Mucosa of rectum (tissue), 2 donors: ENCODE measurements around the gene EDN3.

Experiments
- H3K27ac ChIP-seq, 2 donors: one replicate each; pipeline ENCODE4 v1.7.0; 2013; ENCODE audit warnings: inconsistent platforms in 2 of 2, low read depth in 2 of 2, low read length in 2 of 2
- H3K27me3 ChIP-seq, 2 donors: one replicate each; pipeline ENCODE4 v1.7.0; 2013; ENCODE audit warnings: low read length in 2 of 2; ENCODE audit not compliant: control insufficient read depth in 2 of 2, insufficient read depth in 2 of 2
- H3K36me3 ChIP-seq, 2 donors: one replicate each; pipeline ENCODE4 v1.7.0; 2013; ENCODE audit warnings: low read length in 2 of 2; ENCODE audit not compliant: control insufficient read depth in 2 of 2, insufficient read depth in 2 of 2
- H3K4me1 ChIP-seq, 2 donors: one replicate each; pipeline ENCODE4 v1.7.0; 2013; ENCODE audit warnings: low read length in 2 of 2, mild to moderate bottlenecking in 1 of 2; ENCODE audit not compliant: control insufficient read depth in 2 of 2, insufficient read depth in 2 of 2
- H3K4me3 ChIP-seq, 2 donors: one replicate each; pipeline ENCODE4 v1.7.0; 2013; ENCODE audit warnings: low read length in 2 of 2
- H3K9ac ChIP-seq, 2 donors: one replicate each; pipeline ENCODE4 v1.7.0; 2013; ENCODE audit warnings: low read length in 2 of 2, low read depth in 1 of 2, mild to moderate bottlenecking in 1 of 2
- H3K9me3 ChIP-seq, 2 donors: one replicate each; pipeline ENCODE4 v1.7.0; 2013; ENCODE audit warnings: low read length in 2 of 2; ENCODE audit not compliant: control insufficient read depth in 2 of 2
- donor health status: healthy.
- donor health status: Normal muscosa, but diverticular disease.

Gene EDN3

DNA sequence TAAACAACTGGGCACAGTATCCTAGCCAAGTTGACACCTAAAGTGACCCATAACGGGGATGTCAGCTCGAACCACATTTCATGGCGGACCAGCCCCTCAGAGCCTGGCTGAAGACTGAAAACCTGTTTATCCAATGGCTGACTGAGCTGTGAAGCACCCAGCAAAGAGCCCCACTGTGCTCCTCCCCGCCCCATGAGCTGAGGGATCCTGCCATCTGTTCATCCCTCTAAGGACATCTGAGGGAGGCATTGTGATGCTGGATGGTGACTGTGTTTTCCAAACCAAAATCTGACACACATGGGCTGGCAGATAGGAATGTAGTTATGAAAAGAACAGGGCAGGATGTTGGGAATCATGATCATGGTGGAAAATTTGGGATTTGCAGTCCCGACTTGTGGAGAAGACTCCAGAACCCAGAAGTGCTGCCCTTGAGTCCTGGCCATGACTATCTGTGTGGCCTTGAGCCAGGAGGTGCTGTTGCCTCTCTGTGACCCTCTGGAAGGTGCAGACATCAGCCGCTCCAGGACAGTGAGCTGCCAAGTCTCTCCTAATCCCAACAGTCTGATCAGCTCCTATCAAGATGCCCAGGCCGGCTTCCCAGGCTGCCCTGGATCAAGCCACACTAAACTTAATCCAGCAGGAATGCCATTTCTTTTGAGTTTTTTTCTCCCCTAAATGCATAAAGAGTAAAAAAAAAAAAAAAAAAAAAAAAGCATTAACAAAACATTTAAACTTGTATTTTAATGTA is 5.7 kb downstream of the EDN3 start:
- no peak overlapping the region for H3K4me3 ChIP-seq

DNA sequence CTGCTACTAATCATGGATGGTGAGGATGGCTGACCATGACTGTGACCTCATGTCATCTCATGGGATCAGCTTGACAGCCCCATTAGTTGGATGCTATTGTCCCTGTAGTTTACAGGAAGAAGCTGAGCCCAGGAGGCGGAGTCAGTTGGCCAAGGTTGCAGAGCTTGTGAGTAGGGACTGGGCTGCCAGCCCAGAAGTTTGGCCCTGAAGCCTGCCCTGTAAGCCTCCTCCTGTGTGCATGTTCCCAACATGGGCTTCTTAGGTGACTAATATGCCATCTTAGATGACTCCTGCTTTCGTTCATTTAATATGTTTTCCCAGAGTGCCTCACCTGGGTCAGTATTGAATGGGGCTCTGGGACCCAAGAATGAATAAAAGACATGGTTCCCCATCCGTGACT is 6.9 kb downstream of the EDN3 start:
- Histone ChIP-seq H3K9me3 (no peaks in the 10 kb centered on the region), H3K36me3 (peaks cover 3 to 7% of the 10 kb centered on the region in 2 donors), H3K27ac (peak overlapping the region in 1 of 2 donors; percentile 34), H3K4me1 (peaks cover 22 to 24% of the 10 kb centered on the region in 2 donors), H3K27me3 (peaks cover 0 to 2% of the 10 kb centered on the region in 2 donors), H3K4me3 (no peak overlapping the region), H3K9ac (no peak overlapping the region)

More for the DNA sequence above, 5.7 kb downstream of the EDN3 start:
- Histone ChIP-seq H3K9me3 (no peaks in the 10 kb centered on the region), H3K27me3 (peaks cover 0 to 2% of the 10 kb centered on the region in 2 donors), H3K9ac (no peak overlapping the region), H3K27ac (no peak overlapping the region), H3K36me3 (peaks cover 3 to 8% of the 10 kb centered on the region in 2 donors), H3K4me1 (peaks cover 24 to 27% of the 10 kb centered on the region in 2 donors)

DNA sequence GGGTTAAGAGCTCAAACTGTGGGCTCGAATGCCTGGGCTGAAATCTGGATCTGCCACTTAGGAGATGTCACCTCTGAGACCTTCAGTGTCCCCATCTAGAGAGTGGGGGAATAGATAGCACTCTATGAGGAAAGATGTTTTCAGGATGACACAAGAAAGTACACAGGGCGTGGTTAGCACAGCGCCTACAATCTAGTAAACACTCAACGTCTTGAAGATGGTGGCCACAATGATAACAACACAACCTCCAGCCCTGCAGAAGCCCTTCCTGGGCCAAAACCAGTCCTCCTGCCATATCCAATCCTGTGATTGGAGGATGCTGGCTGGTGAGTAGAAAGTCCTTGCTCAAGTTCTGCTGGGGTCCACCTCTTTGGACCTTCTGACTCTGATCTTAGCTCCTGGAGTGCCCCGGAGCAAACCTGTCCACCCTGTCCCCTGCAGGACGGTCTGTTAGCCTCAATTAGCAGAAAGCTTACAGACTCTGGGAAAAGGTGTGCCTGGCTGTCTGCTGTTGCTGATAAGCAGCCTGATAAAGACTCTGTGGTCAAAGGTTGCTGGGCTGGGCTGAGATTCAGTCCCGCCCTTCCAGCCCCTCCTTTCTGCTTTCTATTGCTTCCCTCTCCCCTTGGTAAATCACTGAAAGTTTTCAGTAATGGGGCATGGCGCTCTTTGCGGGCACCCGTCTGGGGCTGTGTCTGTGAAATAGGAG is 8.2 kb downstream of the EDN3 start:
- no peaks in the 10 kb centered on the region for H3K27me3 ChIP-seq
- peak overlapping the region; percentile 89 to 93 for H3K27ac ChIP-seq
- H3K9me3 ChIP-seq = no peaks in the 10 kb centered on the region
- H3K36me3 ChIP-seq = peaks cover under 1 to 5% of the 10 kb centered on the region in 2 donors
- peak overlapping the region; percentile 34 to 54 for H3K9ac ChIP-seq
- peaks cover 22 to 24% of the 10 kb centered on the region in 2 donors for H3K4me1 ChIP-seq
- peak overlapping the region; percentile 51 to 59 for H3K4me3 ChIP-seq

DNA sequence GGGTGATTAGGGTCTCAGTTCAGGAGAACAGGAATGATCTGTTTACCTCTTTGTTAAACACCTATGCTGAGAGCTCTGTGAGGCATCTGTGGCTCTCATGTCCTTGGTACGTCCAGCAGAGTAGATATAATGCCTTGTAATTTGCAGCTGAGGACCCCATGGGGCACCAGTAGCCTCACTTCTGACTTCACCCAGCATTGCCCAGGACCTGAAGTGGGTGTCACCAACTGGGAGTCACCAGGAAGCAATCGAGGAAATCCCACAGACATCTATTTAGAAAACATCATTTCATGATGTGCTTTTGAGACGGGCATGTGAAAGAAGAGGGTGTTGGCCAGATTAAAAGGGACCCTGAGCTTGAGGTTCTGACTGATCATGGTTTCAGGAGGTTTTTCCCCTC is 8.8 kb downstream of the EDN3 start:
- H3K27me3 ChIP-seq = no peaks in the 10 kb centered on the region
- peak overlapping the region; percentile 51 to 59 for H3K4me3 ChIP-seq
- H3K27ac ChIP-seq = peak overlapping the region; percentile 89 to 93
- H3K4me1 ChIP-seq = peaks cover 22 to 24% of the 10 kb centered on the region in 2 donors
- peak overlapping the region; percentile 34 to 54 for H3K9ac ChIP-seq
- H3K36me3 ChIP-seq = peaks cover 0 to 5% of the 10 kb centered on the region in 2 donors
- H3K9me3 ChIP-seq = no peaks in the 10 kb centered on the region

DNA sequence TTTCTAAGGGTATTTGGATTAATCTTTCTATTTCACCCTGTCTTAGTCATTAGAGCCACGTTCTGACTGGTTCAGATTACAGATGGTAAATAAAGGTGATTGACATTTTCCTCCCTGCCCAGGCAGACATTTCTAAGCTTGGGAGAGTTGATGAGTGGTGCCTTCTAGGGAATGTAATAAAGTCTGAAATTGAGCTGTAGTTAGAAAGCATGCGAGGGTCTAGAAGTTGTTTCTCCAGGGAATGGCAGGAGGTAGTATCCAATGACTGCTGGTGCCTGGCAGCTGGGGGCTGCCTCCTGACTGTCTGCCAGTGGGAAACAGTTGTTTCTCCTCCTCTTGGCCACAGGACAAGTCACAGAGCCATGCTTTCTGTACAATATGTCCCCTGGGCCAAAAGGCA is 14.6 kb downstream of the EDN3 start:
- H3K9ac ChIP-seq = no peak overlapping the region
- H3K4me3 ChIP-seq = no peak overlapping the region
- H3K4me1 ChIP-seq = peaks cover 26 to 34% of the 10 kb centered on the region in 2 donors
- H3K36me3 ChIP-seq = no peaks in the 10 kb centered on the region
- H3K27me3 ChIP-seq = no peaks in the 10 kb centered on the region
- no peaks in the 10 kb centered on the region for H3K9me3 ChIP-seq
- H3K27ac ChIP-seq = no peak overlapping the region

DNA sequence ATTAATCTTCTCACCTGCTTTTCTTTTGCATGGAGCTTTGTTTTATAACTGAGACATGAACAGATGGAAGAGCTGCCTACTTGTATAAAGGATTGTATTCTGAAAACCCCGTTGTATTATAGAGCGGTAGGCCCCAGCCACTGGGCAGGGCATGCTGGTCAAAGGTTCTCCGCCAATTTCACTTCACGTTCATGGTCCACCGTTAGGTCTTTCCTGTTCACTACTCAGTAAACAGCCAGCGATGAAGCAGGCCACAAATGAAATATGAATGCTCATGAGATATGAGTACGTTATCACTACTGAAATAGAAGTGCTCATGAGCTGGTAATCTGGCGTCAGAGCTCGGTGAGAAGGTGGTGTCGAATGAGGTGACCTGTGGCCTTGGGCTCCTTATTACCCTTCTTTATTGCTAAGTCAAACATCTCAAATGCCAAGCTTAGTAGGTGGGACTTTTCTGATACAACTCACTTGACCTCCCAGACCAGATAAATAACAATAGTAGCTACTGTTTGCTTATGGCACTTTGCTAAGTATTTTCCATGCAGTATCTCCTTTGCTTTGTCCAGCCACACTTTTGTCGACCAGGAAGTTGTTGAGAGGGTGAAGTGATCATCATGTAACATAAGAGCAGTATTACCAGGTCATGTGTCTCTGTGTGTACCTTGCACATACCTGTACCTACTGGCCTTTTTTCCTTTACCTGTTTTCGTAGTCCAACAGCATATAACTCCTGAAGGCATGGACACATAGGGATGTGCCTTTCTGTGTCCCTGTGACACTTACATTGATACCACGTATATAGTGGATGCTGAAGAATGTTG is 16.7 kb downstream of the EDN3 start:
- Histone ChIP-seq H3K9ac (peak overlapping the region; percentile 15 to 44), H3K4me1 (peaks cover 26 to 34% of the 10 kb centered on the region in 2 donors), H3K27ac (peak overlapping the region; percentile 80 to 86), H3K27me3 (no peaks in the 10 kb centered on the region), H3K9me3 (no peaks in the 10 kb centered on the region), H3K4me3 (peak overlapping the region in 1 of 2 donors; percentile 7), H3K36me3 (peaks cover 2 to 4% of the 10 kb centered on the region in 2 donors)

DNA sequence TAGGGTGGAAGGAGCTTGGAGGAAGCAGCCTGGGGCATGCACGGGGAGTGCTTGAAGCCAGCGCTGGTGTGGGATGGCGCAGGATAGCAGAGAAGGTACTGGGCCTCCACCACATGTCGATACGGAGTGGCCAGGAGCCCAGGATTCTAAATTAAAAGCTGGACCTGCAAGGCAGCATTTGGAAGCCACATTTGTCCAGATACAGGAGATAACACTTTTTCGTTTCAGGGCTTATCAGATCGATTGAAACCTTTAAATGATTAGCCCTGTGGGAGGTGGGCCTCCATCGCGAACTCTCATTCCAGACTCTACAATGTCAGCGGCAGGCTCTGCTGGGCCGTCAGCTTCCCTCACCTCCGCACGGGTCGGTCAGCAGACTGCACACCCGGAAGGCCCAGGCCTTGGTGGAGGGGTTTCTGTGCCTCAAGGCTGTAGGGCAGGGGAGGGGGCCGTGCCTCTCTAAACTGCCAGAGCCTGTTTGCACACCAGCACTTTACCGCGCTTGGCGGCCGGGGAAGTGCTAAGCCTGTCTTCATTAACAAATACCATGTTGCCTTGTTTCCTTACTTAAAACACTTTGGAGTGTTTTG is 17.9 kb downstream of the EDN3 start:
- Histone ChIP-seq H3K9ac (no peak overlapping the region), H3K4me3 (no peak overlapping the region), H3K9me3 (no peaks in the 10 kb centered on the region), H3K27ac (peak overlapping the region; percentile 80 to 86), H3K36me3 (peaks cover 2 to 6% of the 10 kb centered on the region in 2 donors), H3K4me1 (peaks cover 26 to 34% of the 10 kb centered on the region in 2 donors), H3K27me3 (no peaks in the 10 kb centered on the region)

DNA sequence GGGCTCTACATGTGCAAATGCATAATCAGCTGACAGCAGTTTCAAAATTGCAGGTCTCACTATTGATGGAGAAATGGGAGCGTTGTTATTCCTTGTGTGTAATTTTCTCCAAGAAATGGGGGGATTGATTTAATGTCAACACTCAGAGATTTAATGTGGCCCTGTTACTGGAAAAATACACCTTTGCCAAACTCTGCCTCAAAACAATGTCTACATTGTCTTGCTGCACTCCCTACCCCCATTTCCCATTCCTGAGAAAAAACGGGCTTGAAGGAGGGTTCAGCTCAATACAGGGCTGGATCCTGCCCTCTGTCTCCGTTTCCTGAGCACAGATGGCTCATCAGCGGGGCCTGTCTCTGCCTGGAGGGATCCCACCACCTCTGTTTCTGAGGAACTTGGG is 18.4 kb downstream of the EDN3 start:
- H3K9me3 ChIP-seq = no peaks in the 10 kb centered on the region
- H3K36me3 ChIP-seq = peaks cover 2 to 6% of the 10 kb centered on the region in 2 donors
- no peak overlapping the region for H3K9ac ChIP-seq
- H3K27ac ChIP-seq = no peak overlapping the region
- peaks cover 26 to 34% of the 10 kb centered on the region in 2 donors for H3K4me1 ChIP-seq
- H3K27me3 ChIP-seq = no peaks in the 10 kb centered on the region
- H3K4me3 ChIP-seq = no peak overlapping the region

DNA sequence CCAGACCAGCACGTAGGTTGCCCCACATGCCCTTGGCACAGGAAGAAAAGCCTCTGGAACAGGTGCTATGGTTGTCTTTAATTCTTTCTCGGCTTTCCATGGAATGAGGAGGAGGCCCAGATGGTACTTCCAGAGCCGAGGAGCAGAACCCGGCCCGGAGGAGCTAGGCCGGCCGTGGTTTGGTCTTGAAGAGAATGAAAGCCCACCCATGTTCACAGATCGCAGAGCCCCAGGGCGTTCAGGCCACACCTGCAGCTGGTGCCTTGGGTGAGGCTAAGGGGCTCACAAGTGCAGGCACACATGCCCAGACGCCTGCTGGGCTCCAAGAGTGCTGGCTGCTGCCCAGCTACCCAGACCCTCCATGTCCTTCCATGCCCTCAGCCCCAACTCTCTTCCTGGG is 20.0 kb downstream of the EDN3 start:
- Histone ChIP-seq H3K9me3 (no peaks in the 10 kb centered on the region), H3K9ac (no peak overlapping the region), H3K4me3 (no peak overlapping the region), H3K4me1 (peaks cover 26% of the 10 kb centered on the region in 2 donors), H3K27ac (no peak overlapping the region), H3K36me3 (peaks cover 2 to 6% of the 10 kb centered on the region in 2 donors), H3K27me3 (no peaks in the 10 kb centered on the region)
